NOMO-1 treated with dmso at 0.1 percent for 144 hours (cell line): ENCODE data around the gene UBXN11.

ENCODE experiments used
- DNase-seq: peaks from one replicate; lab custom pipeline; 2025; ENCODE audit not compliant: unreplicated experiment; lab: John Stamatoyannopoulos, UW

The UBXN11 gene

GRCh38 chr1:26274801-26275425, 31.5 kb downstream of the UBXN11 start:
- peak; percentile 81 for DNase-seq

DNA sequence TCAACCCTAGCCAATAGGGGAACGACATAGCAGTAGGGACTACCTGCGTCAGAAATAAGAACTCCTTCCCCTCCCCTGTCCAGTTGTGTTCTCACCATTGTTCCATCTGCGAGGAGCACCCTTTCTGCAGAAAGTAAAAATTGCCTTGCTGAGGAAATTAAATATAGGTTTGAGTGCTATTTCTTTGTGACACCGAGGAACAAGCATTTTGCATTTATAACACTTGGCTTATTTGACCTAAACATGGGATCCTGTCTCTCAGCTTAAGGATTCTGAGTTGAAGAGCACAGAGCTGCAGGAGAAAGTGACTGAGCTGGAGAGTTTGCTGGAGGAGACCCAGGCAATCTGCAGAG, 37.3 kb downstream of the UBXN11 start:
- DNase-seq = no peak

- DNase-seq = no peak
Observed at GRCh38 chr1:26268290-26269197, 37.9 kb downstream of the UBXN11 start.

- no peak for DNase-seq
Observed at GRCh38 chr1:26265405-26265804, 41.0 kb downstream of the UBXN11 start.

DNA sequence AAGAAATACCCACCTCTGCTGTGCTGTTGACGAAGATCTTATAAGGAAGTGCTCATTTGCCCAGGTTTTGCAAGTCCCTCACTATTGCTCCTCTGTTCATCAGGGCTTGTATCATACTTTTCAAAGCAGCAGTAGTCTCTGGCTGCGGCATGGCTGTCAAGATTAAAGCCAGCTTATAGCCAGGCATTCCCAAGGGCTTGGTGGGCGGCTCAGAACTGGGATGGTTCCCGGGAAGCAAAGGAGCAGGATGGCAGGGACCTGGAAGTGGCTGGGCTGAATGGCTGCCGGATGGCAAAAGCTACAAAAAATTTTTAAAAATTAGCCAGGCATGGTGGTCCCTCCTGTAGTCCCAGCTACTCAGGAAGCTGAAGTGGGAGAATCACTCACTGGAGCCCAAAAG, 43.2 kb downstream of the UBXN11 start:
- no peak for DNase-seq

GRCh38 chr1:26259578-26259977, 46.9 kb downstream of the UBXN11 start:
- peak; percentile 84 for DNase-seq

- no peak for DNase-seq
Observed at GRCh38 chr1:26259005-26259404, 47.4 kb downstream of the UBXN11 start.

- no peak for DNase-seq
Observed at GRCh38 chr1:26257222-26257621, 49.2 kb downstream of the UBXN11 start.

- no peak for DNase-seq
Observed at GRCh38 chr1:26254404-26254803, 52.0 kb downstream of the UBXN11 start.

GRCh38 chr1:26252718-26253117, 53.7 kb downstream of the UBXN11 start:
- DNase-seq = no peak

GRCh38 chr1:26239936-26240335, 66.5 kb downstream of the UBXN11 start:
- DNase-seq = no peak

- DNase-seq = no peak
Observed at GRCh38 chr1:26237230-26237966, 69.0 kb downstream of the UBXN11 start.

DNA sequence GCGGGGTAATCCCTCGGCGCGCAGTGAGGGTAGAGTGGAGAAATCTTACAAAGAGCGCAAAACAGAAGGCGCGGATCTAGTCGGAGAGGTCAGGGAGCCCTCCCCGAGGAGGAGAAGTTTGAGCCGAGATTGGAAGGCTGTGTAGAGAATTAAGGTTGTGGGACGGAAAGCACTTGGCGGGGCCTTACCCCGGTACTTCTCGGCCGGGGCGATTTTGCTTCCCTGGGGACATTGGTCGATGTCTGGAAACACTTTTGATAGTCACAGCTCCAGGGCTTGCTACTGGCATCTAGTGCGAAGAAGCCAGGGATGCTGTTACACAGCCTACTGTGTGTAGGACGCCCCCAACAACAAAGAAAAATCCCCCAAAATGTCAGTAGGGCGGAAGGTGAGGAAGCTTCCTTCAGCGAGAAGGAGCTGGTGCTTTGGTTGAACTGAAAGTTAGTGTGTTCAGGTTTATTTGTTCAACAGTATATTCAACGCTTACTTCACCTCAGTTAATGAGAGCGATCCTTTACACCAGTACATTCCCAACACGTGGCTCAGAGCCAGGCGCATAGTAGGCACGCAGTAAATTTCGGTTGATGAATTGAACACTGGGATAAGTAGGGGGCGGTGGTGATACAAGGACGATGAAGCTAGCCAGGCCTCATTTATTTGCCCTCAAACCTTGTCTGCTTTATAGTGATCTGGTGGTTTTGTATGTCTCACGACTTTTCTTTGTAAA, 71.6 kb downstream of the UBXN11 start:
- DNase-seq = no peak

GRCh38 chr1:26233903-26234643, 72.4 kb downstream of the UBXN11 start, which contains the start of gene CEP85:
Gene CEP85 (plus strand): TSS chr1:26234200. CDS start chr1:26239784, 5,584 bp downstream.
- DNase-seq = peak; percentile 96
